22Rv1 (cell line): ENCODE data around the gene FBXL12.

Experiments used
- ZFX ChIP-seq: fragments of 450-650 bp; IDR thresholded peaks from 2 replicates; pipeline ENCODE4 v1.6.1; 2017; ENCODE audit warnings: antibody characterized with exemption, borderline replicate concordance
- TF ChIP-seq, protein P1 (sequence below): fragments of 450-650 bp; IDR thresholded peaks from 2 replicates; pipeline ENCODE4 v1.5.1; 2017; ENCODE audit warnings: mild to moderate bottlenecking

DNA sequence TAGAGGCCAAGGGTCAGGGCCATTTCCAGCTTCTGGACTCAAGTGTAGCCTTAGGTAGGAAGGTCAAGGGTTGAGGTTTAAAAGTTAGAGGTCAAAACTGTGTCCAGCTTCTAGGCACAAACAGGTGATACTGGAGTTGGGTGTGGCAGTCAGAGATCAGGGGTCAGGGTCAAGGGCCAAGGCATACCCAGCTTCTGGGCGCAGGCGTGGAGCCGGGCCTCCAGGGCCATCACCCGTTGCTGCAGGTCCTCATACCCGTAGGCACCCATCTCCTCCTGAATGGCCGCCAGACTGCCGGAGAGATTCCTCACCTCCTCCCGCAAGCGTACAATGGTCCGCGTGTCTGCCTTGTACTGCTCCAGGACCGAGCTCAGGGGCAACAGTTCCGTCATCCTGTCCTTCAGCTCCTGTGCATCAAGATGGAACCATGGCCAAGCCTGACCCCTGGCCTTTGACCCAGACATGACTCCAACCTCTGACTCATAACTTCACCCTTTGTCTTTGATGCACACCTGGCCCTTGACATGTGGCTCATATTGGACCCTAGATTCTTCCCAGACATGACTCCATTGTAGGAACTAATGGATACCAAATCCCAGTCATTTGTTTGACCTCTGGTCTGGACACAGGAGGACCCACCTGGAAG, 38.3 kb upstream of the FBXL12 start:
- TF ChIP-seq, protein P1, sequence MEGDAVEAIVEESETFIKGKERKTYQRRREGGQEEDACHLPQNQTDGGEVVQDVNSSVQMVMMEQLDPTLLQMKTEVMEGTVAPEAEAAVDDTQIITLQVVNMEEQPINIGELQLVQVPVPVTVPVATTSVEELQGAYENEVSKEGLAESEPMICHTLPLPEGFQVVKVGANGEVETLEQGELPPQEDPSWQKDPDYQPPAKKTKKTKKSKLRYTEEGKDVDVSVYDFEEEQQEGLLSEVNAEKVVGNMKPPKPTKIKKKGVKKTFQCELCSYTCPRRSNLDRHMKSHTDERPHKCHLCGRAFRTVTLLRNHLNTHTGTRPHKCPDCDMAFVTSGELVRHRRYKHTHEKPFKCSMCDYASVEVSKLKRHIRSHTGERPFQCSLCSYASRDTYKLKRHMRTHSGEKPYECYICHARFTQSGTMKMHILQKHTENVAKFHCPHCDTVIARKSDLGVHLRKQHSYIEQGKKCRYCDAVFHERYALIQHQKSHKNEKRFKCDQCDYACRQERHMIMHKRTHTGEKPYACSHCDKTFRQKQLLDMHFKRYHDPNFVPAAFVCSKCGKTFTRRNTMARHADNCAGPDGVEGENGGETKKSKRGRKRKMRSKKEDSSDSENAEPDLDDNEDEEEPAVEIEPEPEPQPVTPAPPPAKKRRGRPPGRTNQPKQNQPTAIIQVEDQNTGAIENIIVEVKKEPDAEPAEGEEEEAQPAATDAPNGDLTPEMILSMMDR = no peak
- no peak for TF ChIP-seq ZFX
